HCT116 (cell line): ENCODE data around the gene RPTOR. TPM values are rescaled to one million over a fixed set of nuclear protein-coding genes. Genes with fewer than 3 reads are reported as not detected.

Experiments used
- ATAC-seq: fragments of 200-7000 bp; cut with Tn5 transposase; 2 replicates; pipeline ENCODE4 v1.9.1; 2020; ENCODE audit warnings: mild to moderate bottlenecking, moderate library complexity
- BruUV-seq: library from RNA; stranded (reverse); fragments of 400-500 nt; replicated peaks from 2 replicates; lab custom pipeline; 2021; lab: Mats Ljungman, UMichigan
- CTCF ChIA-PET: fragments of 300-600 bp; sonication (Branson Sonifier 250); formaldehyde crosslinking; loops from one replicate; lab custom pipeline; 2021; ENCODE audit warnings: antibody characterized with exemption; lab: Charles Lee
- POLR2A ChIA-PET: fragments of 300-600, 350-600 bp; sonication (Branson Sonifier 250); formaldehyde crosslinking; loops from one replicate; lab custom pipeline; 2021; ENCODE audit warnings: antibody characterized with exemption; lab: Charles Lee
- RAD21 ChIA-PET, 2 experiments: fragments of 300-600 bp; sonication (Branson Sonifier 250); formaldehyde crosslinking; loops; one replicate each; lab custom pipeline; 2023; ENCODE audit warnings: low total read pairs in 2 of 2; ENCODE audit not compliant: uncharacterized antibody in 2 of 2, unreplicated experiment in 2 of 2, low non-redundant PET in 1 of 2; lab: Charles Lee
- DNase-seq: peaks from one replicate; pipeline ENCODE4 v3.0.0-alpha.2; 2010; ENCODE audit warnings: low read depth, low spot score
- H2AFZ ChIP-seq: fragments of 200-600 bp; shearing (Covaris generic), sonication (generic); 2 replicates; pipeline ENCODE4 v1.6.1; 2017; ENCODE audit warnings: low read depth, mixed run types, mixed read lengths, antibody characterized with exemption, low read length; ENCODE audit not compliant: poor library complexity, severe bottlenecking
- H3K27ac ChIP-seq: 2 replicates; pipeline ENCODE4 v1.5.1; 2012; ENCODE audit warnings: low read depth, low read length
- H3K27me3 ChIP-seq: fragments of 200-600 bp; sonication (generic); 2 replicates; pipeline ENCODE4 v1.6.1; 2016; ENCODE audit warnings: mixed run types, low read length, mixed read lengths; ENCODE audit not compliant: insufficient read depth
- H3K36me3 ChIP-seq, 2 experiments: fragments of 200-500 bp in 1 of 2; fragments of 200-600 bp in 1 of 2; sonication (Bioruptor generic) in 1 of 2; sonication (generic) in 1 of 2; 2 replicates each; pipeline versions ENCODE4 v1.5.1 to v1.6.1; 2014 to 2016; ENCODE audit warnings: low read length in 2 of 2, inconsistent platforms in 1 of 2, mixed read lengths in 1 of 2, mixed run types in 1 of 2; ENCODE audit not compliant: insufficient read depth in 2 of 2, control insufficient read depth in 1 of 2
- H3K4me1 ChIP-seq, 2 experiments: fragments of 200-600 bp in 1 of 2; sonication (generic) in 1 of 2; 2 replicates each; pipeline versions ENCODE4 v1.5.1 to v1.6.1; 2012 to 2017; ENCODE audit warnings: low read length in 2 of 2, inconsistent platforms in 1 of 2, mild to moderate bottlenecking in 1 of 2, mixed read lengths in 1 of 2, mixed run types in 1 of 2, moderate library complexity in 1 of 2; ENCODE audit not compliant: insufficient read depth in 2 of 2, control insufficient read depth in 1 of 2
- H3K4me2 ChIP-seq: fragments of 200-600 bp; sonication (generic); 2 replicates; pipeline ENCODE4 v1.6.1; 2017; ENCODE audit warnings: mixed run types, low read length, mixed read lengths
- H3K4me3 ChIP-seq, 2 experiments: fragments of 200-600 bp in 1 of 2; sonication (generic) in 1 of 2; replicated peaks in 1 of 2; 2 replicates each; pipeline ENCODE4 v1.5.1; 2011 to 2016; ENCODE audit warnings: low read length in 2 of 2, control low read depth in 1 of 2, low read depth in 1 of 2, mild to moderate bottlenecking in 1 of 2, mixed read lengths in 1 of 2, mixed run types in 1 of 2
- H3K79me2 ChIP-seq: fragments of 200-600 bp; sonication (generic); 2 replicates; pipeline ENCODE4 v1.6.1; 2017; ENCODE audit warnings: mild to moderate bottlenecking, mixed run types, low read length, moderate library complexity, mixed read lengths; ENCODE audit not compliant: insufficient read depth
- H3K9ac ChIP-seq: fragments of 200-600 bp; sonication (generic); 2 replicates; pipeline ENCODE4 v1.6.1; 2016; ENCODE audit warnings: low read length, mixed read lengths
- H3K9me2 ChIP-seq: fragments of 200-600 bp; sonication (generic), shearing (Covaris generic); 2 replicates; pipeline ENCODE4 v1.6.1; 2017; ENCODE audit warnings: mixed run types, mild to moderate bottlenecking, moderate library complexity; ENCODE audit not compliant: insufficient read depth
- H3K9me3 ChIP-seq, 2 experiments: fragments of 200-500 bp in 1 of 2; fragments of 200-600 bp in 1 of 2; sonication (Bioruptor generic) in 1 of 2; sonication (generic) in 1 of 2; 2 replicates each; pipeline ENCODE4 v1.6.1; 2014 to 2017; ENCODE audit warnings: low read length in 2 of 2, mixed read lengths in 2 of 2, inconsistent platforms in 1 of 2, low read depth in 1 of 2, mild to moderate bottlenecking in 1 of 2, mixed run types in 1 of 2, moderate library complexity in 1 of 2; ENCODE audit not compliant: control insufficient read depth in 1 of 2, insufficient read depth in 1 of 2
- H4K20me1 ChIP-seq: fragments of 200-600 bp; sonication (generic), shearing (Covaris generic); 2 replicates; pipeline ENCODE4 v1.6.1; 2017; ENCODE audit warnings: mixed run types, mild to moderate bottlenecking, moderate library complexity; ENCODE audit not compliant: insufficient read depth
- CBX3 ChIP-seq: IDR thresholded peaks from 2 replicates; pipeline ENCODE4 v1.6.1; 2012; ENCODE audit warnings: low read depth
- CTCF ChIP-seq, 3 experiments: fragments of 200-600 bp in 1 of 3; sonication (generic) in 1 of 3; IDR thresholded peaks in 2 of 3; conservative IDR thresholded peaks in 1 of 3; 2 replicates each; pipeline ENCODE4 v1.5.1; 2012 to 2017; ENCODE audit warnings: low read depth in 2 of 3, low read length in 2 of 3, antibody characterized with exemption in 1 of 3, borderline replicate concordance in 1 of 3, control low read depth in 1 of 3, mild to moderate bottlenecking in 1 of 3, mixed read lengths in 1 of 3, mixed run types in 1 of 3, moderate library complexity in 1 of 3; ENCODE audit not compliant: insufficient read depth in 1 of 3
- EZH2 ChIP-seq: fragments of 200-600 bp; sonication (generic); IDR thresholded peaks from 2 replicates; pipeline ENCODE4 v1.6.1; 2017; ENCODE audit warnings: antibody characterized with exemption, mixed run types
- EZH2phosphoT487 ChIP-seq: fragments of 200-600 bp; IDR thresholded peaks from 2 replicates; pipeline ENCODE4 v1.6.1; 2018; ENCODE audit warnings: antibody characterized with exemption, borderline replicate concordance
- POLR2AphosphoS5 ChIP-seq: IDR thresholded peaks from 2 replicates; pipeline ENCODE4 v1.6.1; 2011; ENCODE audit warnings: mild to moderate bottlenecking, low read depth, low read length, moderate library complexity
- RAD21 ChIP-seq: IDR thresholded peaks from 2 replicates; pipeline ENCODE4 v1.6.1; 2012; ENCODE audit warnings: low read depth, mild to moderate bottlenecking
- SRF ChIP-seq: IDR thresholded peaks from 2 replicates; pipeline ENCODE4 v1.6.1; 2012; ENCODE audit warnings: low read depth
- YY1 ChIP-seq: IDR thresholded peaks from 2 replicates; pipeline ENCODE4 v1.6.1; 2011; ENCODE audit warnings: low read length, low read depth, moderate library complexity, mild to moderate bottlenecking; ENCODE audit not compliant: insufficient replicate concordance; ENCODE audit errors: extremely low read depth
- intact Hi-C: fragments of 100-400 bp; cut with micrococcal nuclease; formaldehyde crosslinking; loops from 2 replicates; pipeline ENCODE4 v1.10.0; 2022
- total RNA-seq: library from RNA; stranded (reverse); gene quantifications from one replicate; pipeline ENCODE4 v1.2.1, GENCODE V29; 2021; ENCODE audit not compliant: unreplicated experiment

The RPTOR gene
- total RNA-seq, 1 experiment from 2014 or later: 69.5 TPM

GRCh38 chr17:80774146-80774545, 229.5 kb downstream of the RPTOR start:
- no peaks in the 10 kb centered on the region for H3K9me2 ChIP-seq
- BruUV-seq: no TSS peak
- ChIA-PET CTCF (no interaction called here), RAD21 (no interaction called here), POLR2A (no interaction called here)
- H4K20me1 ChIP-seq: no peaks in the 10 kb centered on the region
- H3K36me3 ChIP-seq: no peaks in the 10 kb centered on the region
- no peaks in the 10 kb centered on the region for H3K9me3 ChIP-seq
- no peak overlapping the region for H3K27ac ChIP-seq
- H3K27me3 ChIP-seq: no peaks in the 10 kb centered on the region
- intact Hi-C loops: no loop called here
- H3K4me1 ChIP-seq: peaks cover 16 to 23% of the 10 kb centered on the region in 2 experiments
- no peak overlapping the region for H3K4me2 ChIP-seq
- H3K9ac ChIP-seq: no peak overlapping the region
- H3K4me3 ChIP-seq: no peak overlapping the region
- no peak for TF ChIP-seq EZH2phosphoT487
- no peak for TF ChIP-seq RAD21
- no peak for TF ChIP-seq SRF
- TF ChIP-seq YY1: no peak
- no peak for TF ChIP-seq CBX3
- no peak for TF ChIP-seq EZH2
- TF ChIP-seq POLR2AphosphoS5: no peak
- no peak for TF ChIP-seq CTCF (IDR thresholded peaks at IDR 0.05 in 2 of 3, conservative IDR thresholded peaks at IDR 0.05 in 1 of 3; ENCODE audit: borderline replicate concordance in 1 of 3, insufficient read depth in 1 of 3, low read depth in 2 of 3, low read length in 2 of 3)
- no peak for ATAC-seq
- DNase-seq: no peak
- no peaks in the 10 kb centered on the region for H3K79me2 ChIP-seq
- H2AFZ ChIP-seq: no peak overlapping the region
